Fibroblast of skin of right quadriceps (primary cell): Measurements from ENCODE around the gene ABCG4.
"Not testable (repeated sequence)": the region's sequence is repeated elsewhere in the genome, so short reads cannot be mapped to it uniquely, and the experiment has no call there.

ENCODE experiments used
- DNase-seq: peaks from one replicate; pipeline ENCODE4 v3.0.0-alpha.2; 2013

Gene ABCG4

DNA sequence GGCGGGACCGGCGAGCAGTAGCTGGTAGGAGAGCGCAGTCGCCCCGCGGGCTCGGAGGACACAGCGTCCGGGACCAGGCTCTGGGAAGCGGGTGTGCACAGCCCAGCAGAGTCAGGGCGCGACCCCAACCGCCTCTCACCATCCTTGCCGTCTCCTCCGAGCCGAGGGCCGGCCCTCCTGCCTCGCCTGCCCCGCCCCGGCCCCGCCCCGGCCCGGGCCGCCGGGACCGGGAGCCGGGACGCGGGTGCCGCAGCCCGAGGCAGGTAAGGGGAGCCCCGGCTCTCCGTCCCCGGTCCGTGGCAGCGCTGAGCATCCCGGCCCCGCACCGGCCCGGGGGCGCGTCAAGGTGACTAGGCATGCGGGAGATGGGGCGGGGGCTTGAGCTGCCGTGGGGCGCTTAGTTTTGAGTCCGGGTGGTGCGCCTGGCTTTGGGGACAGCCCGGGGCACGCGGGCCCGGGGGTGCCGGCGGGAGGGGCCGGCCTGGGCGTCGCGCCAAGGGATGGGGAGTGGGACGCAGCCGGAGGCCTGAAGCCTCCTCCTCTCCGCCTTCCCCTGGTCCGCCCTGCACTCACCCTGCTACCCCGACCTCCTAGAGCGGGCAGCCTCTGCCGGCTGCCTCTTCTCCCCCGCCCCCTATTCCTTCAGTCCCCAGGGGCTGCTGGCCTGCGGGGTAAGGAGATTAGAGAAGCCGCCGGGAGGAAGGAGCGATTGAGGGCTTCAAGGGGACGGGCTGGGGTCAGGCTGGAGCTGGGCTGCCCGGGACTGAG, at the start of gene ABCG4:
Gene ABCG4 (plus strand): TSS at position 35 of the 768 bp plus-strand sequence. CDS start 914 bp downstream, outside the sequence.
- no peak for DNase-seq

DNA sequence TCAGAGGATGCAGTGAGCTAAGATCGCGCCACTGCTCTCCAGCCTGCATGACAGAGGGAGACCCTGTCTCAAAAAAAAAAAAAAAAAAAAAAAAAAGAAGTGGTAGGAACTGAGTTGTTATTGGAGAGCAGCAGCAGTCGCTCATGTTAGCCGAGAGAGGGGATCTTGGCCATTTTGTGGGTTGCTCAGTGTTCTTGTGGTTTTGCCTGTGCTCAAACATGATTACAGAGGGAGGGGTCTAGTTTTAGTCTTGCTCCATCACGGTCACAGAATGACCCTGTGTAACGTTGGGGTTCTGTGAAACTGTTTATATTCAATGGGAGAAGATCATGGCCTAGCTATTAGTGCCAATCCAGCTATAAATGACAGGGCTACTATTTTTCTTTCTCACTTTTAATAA, 49.1 kb upstream of the ABCG4 start:
- DNase-seq, result no peak

- DNase-seq, result peak; percentile 53
These were observed 48.4 kb upstream of the ABCG4 start for GRCh38 chr11:119100246-119100970.

GRCh38 chr11:119100994-119101758, 47.7 kb upstream of the ABCG4 start:
- DNase-seq, result no peak

GRCh38 chr11:119101759-119102423, 47.0 kb upstream of the ABCG4 start, which contains the start of gene DPAGT1:
TSS of gene DPAGT1 (minus strand) at chr11:119101853. CDS start at chr11:119101655, 198 bp downstream.
- peak; percentile 98 for DNase-seq

- not testable (repeated sequence) for DNase-seq
These were observed 45.6 kb upstream of the ABCG4 start for GRCh38 chr11:119103161-119103664.

DNA sequence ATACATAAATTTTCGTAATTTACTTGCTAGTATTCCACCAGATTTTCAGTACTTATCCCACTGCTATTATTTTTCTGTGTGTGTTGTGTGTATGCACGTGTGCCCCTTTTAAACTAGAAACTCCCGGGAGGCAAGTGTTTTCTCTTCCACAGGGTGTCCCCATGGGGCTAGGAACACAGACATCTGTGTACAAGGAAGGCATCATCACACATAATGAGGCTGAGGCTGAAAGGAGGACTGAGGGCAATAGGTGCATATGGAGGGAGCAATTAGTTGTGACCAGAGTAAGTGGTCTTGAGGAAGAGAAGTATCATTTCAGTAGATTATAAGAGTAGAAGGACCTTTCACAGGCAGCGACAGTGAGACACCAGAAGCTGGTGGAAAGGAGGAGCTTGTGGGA, 45.1 kb upstream of the ABCG4 start:
- no peak for DNase-seq

GRCh38 chr11:119106564-119107537, 42.0 kb upstream of the ABCG4 start, which contains the start of gene C2CD2L:
TSS of gene C2CD2L (plus strand) at chr11:119107344. CDS start at chr11:119107742, 398 bp downstream.
- peak; percentile 90 for DNase-seq

GRCh38 chr11:119107538-119108145, 41.2 kb upstream of the ABCG4 start:
- DNase-seq, result no peak

GRCh38 chr11:119108146-119108856, 40.6 kb upstream of the ABCG4 start:
- no peak for DNase-seq

DNA sequence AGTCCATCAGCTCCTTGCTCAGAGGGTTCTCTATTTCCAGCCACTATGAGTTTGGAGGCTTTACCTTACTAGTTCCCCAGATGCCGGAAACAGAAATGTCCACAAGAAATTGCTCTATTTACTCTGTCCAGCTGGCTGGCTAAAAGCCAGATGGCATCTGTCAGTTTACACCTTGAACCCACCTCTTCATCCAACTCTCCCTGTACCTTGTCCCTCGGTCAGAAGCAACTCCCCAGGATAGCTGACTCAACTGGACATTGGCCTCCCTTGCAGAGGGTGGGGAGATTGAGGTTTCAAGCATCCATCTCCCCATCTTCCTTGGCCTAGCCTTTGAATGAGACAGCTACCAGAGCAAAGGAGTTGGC, 40.0 kb upstream of the ABCG4 start:
- DNase-seq, result no peak

DNA sequence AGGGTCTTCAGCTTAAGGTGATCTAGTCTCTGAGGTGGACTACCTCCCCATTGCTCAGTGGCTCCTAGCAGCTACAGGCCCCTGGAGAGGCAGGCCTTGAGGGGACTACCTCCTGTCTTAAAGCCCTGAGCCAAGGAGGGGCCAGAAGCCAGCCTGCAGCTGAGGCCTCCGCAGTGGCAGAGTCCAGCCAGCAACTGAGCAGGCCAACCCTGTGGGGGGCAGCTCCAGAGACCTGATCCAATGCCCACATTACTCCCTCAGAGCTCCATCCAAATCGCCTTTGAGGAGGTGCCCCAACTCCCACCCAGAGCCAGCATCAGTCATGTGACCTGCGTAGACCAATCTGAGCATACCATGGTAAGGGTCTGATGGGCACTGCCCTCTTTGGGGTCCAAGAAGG, 39.0 kb upstream of the ABCG4 start:
- DNase-seq, result no peak

DNA sequence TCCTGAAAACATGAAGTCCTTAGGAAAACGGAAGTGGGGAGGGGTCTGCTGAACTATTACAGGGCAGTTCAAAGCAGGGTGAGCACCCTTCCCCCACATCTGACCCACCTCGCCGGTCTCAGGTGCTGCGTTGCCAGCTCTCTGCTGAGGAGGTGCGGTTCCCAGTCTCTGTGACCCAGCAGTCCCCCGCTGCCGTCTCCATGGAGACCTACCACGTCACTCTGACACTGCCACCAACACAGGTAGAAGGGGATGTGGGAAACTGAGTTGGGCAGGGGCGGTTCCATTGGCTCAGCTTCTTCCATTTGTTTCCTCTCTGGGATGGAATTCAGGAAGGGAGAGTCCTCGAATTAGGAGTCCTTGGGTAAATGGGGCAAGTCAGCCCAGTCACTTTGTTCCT, 38.4 kb upstream of the ABCG4 start:
- no peak for DNase-seq

DNA sequence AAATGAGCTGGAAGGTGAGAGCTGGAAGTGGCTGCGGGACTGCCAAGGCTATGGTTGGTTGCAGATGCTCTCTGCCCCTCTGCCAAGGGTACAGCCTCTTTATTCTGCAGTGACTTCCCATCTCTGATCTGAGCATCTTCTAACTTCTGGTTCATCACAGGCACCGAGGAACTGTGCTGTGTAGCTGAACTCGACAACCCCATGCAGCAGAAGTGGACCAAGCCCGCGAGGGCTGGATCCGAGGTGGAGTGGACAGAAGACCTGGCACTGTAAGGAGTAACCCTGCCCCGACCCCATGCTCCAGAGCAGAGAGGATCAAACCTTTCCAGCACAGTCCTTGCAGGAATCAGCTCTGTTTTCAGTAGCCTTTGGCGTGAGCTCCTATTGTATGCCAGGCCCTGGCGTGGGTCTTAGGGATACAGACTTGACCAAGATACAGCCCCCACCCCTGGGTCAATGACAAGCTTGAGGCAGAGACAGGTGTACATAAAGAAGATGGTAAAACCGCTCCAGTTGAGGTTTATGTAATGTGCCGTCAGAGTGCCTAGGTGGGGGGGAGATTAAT, 37.4 kb upstream of the ABCG4 start:
- no peak for DNase-seq

DNA sequence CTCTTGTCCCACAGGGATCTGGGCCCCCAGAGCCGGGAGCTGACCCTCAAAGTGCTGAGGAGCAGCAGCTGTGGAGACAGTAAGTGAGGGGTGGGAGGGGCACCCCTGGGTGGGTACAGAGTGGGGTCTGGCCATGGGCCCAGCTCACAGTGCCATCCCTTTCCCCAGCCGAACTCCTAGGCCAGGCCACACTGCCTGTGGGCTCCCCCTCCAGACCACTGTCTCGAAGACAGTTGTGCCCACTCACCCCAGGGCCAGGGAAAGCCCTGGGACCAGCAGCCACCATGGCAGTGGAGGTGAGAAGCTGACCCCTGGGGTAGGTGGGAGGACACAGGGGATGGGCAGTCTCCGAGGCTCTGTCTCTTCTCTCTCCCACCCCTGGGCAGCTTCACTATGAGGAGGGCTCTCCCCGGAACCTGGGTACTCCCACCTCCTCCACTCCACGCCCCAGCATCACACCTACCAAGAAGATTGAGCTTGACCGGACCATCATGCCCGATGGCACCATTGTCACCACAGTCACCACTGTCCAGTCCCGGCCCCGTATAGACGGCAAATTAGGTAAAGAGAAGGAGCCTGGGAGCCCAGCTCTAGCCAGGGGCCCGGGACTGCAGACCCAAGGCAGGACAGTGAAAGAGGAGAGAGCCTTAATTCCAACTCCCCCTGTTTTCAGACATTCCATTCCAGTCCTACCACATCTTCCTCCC, 36.4 kb upstream of the ABCG4 start:
- DNase-seq, result no peak

DNA sequence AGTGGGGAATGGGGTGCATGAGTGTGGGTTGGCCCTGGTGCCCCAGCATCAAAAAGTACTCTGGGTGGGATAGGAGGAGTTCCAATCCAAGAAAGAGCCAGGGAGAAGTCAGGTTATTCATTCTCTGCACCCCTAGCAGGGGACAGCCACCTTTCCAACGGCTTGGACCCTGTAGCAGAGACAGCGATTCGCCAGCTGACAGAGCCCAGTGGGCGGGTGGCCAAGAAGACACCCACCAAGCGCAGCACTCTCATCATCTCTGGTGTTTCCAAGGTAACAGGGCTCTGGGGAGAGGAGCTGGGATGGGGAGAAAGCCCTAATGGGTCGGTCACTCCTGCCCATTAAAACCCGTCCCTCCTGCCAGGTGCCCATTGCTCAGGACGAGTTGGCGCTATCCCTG, 35.1 kb upstream of the ABCG4 start:
- no peak for DNase-seq

DNA sequence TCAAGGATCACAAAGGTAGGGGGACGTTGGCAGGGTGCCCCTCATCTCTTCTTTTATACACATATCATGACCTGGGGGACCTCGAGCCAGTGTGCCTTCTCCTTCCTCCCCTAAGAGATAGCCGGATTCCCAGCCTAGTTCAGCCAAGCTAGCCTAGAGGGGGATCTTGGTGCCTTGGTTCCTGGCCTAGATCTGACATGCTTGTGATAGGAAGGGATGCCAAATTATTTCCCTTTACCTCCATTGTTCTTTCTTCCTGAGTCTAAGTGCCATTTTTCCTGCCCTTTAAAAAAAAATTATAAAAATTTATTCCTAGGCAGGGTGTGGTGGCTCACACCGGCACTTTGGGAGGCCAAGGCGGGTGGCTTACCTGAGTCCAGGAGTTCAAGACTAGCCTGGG, 34.5 kb upstream of the ABCG4 start:
- DNase-seq, result no peak

- no peak for DNase-seq
These were observed 33.2 kb upstream of the ABCG4 start for GRCh38 chr11:119115484-119116234.

DNA sequence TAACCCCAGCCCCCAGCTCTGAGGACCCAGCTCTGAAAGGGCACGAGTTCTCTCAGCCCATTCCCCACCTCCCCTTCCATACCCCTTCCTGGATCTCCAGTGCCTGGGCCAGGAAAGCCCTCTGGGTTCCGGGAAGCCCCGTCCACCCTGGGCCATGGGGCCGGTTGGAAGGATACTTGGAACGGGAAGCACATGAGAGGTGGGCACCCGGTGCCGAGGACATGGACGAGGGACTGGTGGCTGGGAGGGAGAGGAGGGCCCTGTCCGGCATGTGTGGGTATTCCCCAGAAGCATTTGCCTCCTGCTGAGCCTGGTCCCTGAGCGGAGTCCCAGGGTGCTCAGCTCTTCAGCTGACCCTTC, 32.6 kb upstream of the ABCG4 start:
- no peak for DNase-seq
